ENCODE data around the gene SIRPA.

GRCh38 chr20:1861347-1861976 lies 33.7 kb upstream of the SIRPA start:
- TF ChIP-seq YY1 (IDR thresholded peaks at IDR 0.05; ENCODE audit: insufficient read depth, insufficient read length) (no peak), ZNF274 (IDR thresholded peaks at IDR 0.05; ENCODE audit: low read depth, low read length) (no peak), SUZ12 (IDR thresholded peaks at IDR 0.05; ENCODE audit: extremely low read depth, insufficient read depth, insufficient read length) (no peak)

Measured in NT2/D1 (cell line).